Heart left ventricle (tissue), 16 donors: ENCODE results near the gene ARL14EP. TPM values are rescaled to one million over a fixed set of nuclear protein-coding genes. Genes with fewer than 3 reads are reported as not detected.

Experiments used
- ATAC-seq, 4 donors: fragments of 200-7000 bp; cut with Tn5 transposase; one replicate each; pipeline ENCODE4 v1.9.1; 2020 to 2022; ENCODE audit warnings: moderate library complexity in 4 of 4, mild to moderate bottlenecking in 3 of 4, moderate number of reproducible peaks in 1 of 4
- DNase-seq, 5 donors: peaks; one replicate each; pipeline ENCODE4 v3.0.0-alpha.2; 2020
- H3K27ac ChIP-seq, 12 donors: fragments of 200-600 bp; sonication (generic) in 4 of 12; one replicate each; pipeline versions ENCODE4 v1.5.0 to v1.8.0; 2016 to 2022; ENCODE audit warnings: mild to moderate bottlenecking in 2 of 12
- H3K27me3 ChIP-seq, 9 donors: fragments of 200-600 bp; sonication (generic) in 2 of 9; one replicate each; pipeline versions ENCODE4 v1.5.1 to v1.8.0; 2016 to 2022; ENCODE audit warnings: mild to moderate bottlenecking in 3 of 9
- H3K36me3 ChIP-seq, 9 donors: fragments of 200-600 bp; sonication (generic) in 2 of 9; one replicate each; pipeline versions ENCODE4 v1.5.0 to v1.8.0; 2018 to 2022; ENCODE audit warnings: mild to moderate bottlenecking in 2 of 9
- H3K4me1 ChIP-seq, 12 donors: fragments of 200-600 bp; sonication (generic) in 4 of 12; one replicate each; pipeline versions ENCODE4 v1.5.0 to v1.8.0; 2016 to 2022; ENCODE audit warnings: mild to moderate bottlenecking in 3 of 12
- H3K4me3 ChIP-seq, 12 donors: fragments of 200-600 bp; sonication (generic) in 4 of 12; one replicate each; pipeline versions ENCODE4 v1.5.0 to v1.8.0; 2017 to 2022; ENCODE audit warnings: mild to moderate bottlenecking in 9 of 12, moderate library complexity in 4 of 12
- H3K9me3 ChIP-seq, 12 donors: fragments of 200-600 bp; sonication (generic) in 4 of 12; one replicate each; pipeline versions ENCODE4 v1.5.0 to v1.8.0; 2016 to 2022; ENCODE audit warnings: mild to moderate bottlenecking in 1 of 12
- CTCF ChIP-seq, 12 donors: fragments of 200-600 bp; sonication (generic) in 4 of 12; IDR thresholded peaks; one replicate each; pipeline versions ENCODE4 v1.5.0 to v1.8.0; 2018 to 2022; ENCODE audit warnings: antibody characterized with exemption in 12 of 12, mild to moderate bottlenecking in 5 of 12
- POLR2A ChIP-seq, 2 donors: fragments of 450-650 bp; IDR thresholded peaks; one replicate each; pipeline ENCODE4 v1.6.1; 2017; ENCODE audit warnings: antibody characterized with exemption in 2 of 2, mild to moderate bottlenecking in 2 of 2, moderate library complexity in 2 of 2
- WGBS, 4 donors: extraction: QIAGEN DNeasy Blood & Tissue Kit in 2 of 4; methylation state at CpG; one replicate each; pipeline versions ENCODE4 v1.1.5 to v1.1.7; 2013 to 2018; 5-methylcytosine and 5-hydroxymethylcytosine counted together
- intact Hi-C, 10 donors: fragments of 100-400 bp; cut with DNase I; formaldehyde crosslinking; loops; one replicate each; pipeline versions ENCODE4 v1.11.1 to v1.14.2; 2022
- polyA plus RNA-seq, 2 donors: library from polyadenylated mRNA; stranded (reverse); fragments of 200-250 nt; gene quantifications; one replicate each; pipeline ENCODE4 v1.2.3, GENCODE V29; 2013
- total RNA-seq, 9 donors: library from RNA; depleted of rRNA in 2 of 9; stranded (reverse); fragments of >200 nt in 2 of 9; fragmentation: NEBNext Ultra II Directional in 3 of 9; extraction: Animal tissue kit (Norgen Biotek cat#: 25700) in 3 of 9; gene quantifications; one replicate each; pipeline versions ENCODE4 v1.1.0 to v1.2.4, GENCODE V29; 2016 to 2023
- donor health status: ischemic (EF 13 %, LVEDD 7.1; RV severe dilation, severe dysfunction).
- donor health status: healthy with polysubstance abuse.
- donor health status: DM: no; HTN: yes; CAD: no.
- donor health status: DM: no; HTN: no; CAD: no.
- donor health status: ischemic (EF 25% LVEDD 6.9; RV normal size, moderate dysfunction).
- donor health status: ischemic (EF 25% LVEDD 5.7; RV mildly dilated, moderate dysfunction).
- donor health status: healthy.
- donor health status: DM: yes; HTN: yes; CAD: no.
- donor health status: ischemic (EF 35%, LVEDD 5.7; RV mildly dilated, moderate dysfunction).
- donor health status: nonischemic (EF 11% LVEDD 7.7; RV severe dilation, severe dysfunction).
- donor health status: DM: yes; HTN: yes; CAD: no.
- donor health status: PGD.
- donor health status: ischemic (EF 29% LVEDD 5.4; RV normal size, mild dysfunction).
- donor health status: nonischemic (EF 23%, LVEDD 6.1; RV moderate dilation, normal function).

Gene ARL14EP
- total and polyA plus RNA-seq, 11 donors = 13.1 to 43.8 (median 30.1) TPM

DNA sequence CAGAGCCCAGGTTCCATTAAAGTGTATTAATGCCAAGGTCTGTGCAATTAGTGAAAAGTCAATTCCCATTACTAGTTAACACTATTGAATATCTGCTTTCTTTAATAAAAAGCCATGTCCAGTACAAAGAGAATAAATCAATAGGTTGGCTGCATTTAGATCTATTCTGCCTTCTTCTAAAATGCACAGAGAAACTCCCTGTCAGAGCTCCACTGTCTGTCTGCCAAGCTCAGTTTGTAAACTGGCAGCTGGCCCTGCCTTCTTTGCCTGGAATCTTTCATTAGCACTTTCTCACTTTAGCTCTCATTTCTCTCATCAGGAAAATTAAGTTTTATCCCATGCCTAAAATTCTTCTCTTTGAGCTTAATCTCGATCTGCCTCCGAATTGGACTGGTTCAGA lies 35.6 kb downstream of the ARL14EP start:
- TF ChIP-seq CTCF (IDR thresholded peaks at IDR 0.05) = no peak
- TF ChIP-seq POLR2A (IDR thresholded peaks at IDR 0.05) = no peak
- peaks cover 0 to 5% (median 0%) of the 10 kb centered on the region in 12 donors for H3K9me3 ChIP-seq
- no peaks in the 10 kb centered on the region for H3K36me3 ChIP-seq
- intact Hi-C loops = loop anchor here in 6 of 10 donors (5.0 to 10.0 kb wide), 4 partner anchors 49 to 296 kb away; partner anchors contain the start of gene MPPED2 (in 4 of the 6)
- peak overlapping the region in 1 of 12 donors; percentile 2 for H3K27ac ChIP-seq
- no peaks in the 10 kb centered on the region for H3K27me3 ChIP-seq
- no peak overlapping the region for H3K4me3 ChIP-seq
- ATAC-seq = peak; percentile 27 to 60 (median 56)
- H3K4me1 ChIP-seq = peaks cover 0 to 11% (median 0%) of the 10 kb centered on the region in 12 donors
- peak in 2 of 5 donors; percentile 19 to 33 for DNase-seq
- WGBS, 4 donors = 39 to 61% (median 58%) methylated on average over 2 of the region's 2 CpGs

DNA sequence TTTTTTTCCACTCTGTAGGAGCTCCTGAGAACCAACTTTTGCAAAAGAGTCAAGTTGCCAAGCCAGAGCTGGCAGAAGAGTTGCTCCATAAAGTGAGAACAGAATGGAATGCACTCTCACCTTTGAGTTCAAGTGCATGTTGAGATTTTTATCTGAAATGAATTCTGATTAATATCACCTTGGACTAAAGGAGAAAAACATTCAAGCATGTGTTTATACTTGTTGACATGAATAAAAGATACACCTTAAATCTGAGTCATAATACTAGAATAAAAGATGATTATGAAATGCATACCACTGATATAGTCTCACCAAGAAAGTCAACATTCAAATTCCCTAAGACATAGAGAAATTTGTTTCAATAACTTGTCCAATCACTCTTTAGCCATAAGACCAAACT lies 37.8 kb downstream of the ARL14EP start:
- TF ChIP-seq POLR2A (IDR thresholded peaks at IDR 0.05) (no peak), CTCF (IDR thresholded peaks at IDR 0.05) (no peak)
- H3K27ac ChIP-seq = no peak overlapping the region
- peaks cover 0 to 14% (median 0%) of the 10 kb centered on the region in 12 donors for H3K4me1 ChIP-seq
- no peaks in the 10 kb centered on the region for H3K9me3 ChIP-seq
- H3K27me3 ChIP-seq = no peaks in the 10 kb centered on the region
- ATAC-seq = no peak
- no peak overlapping the region for H3K4me3 ChIP-seq
- DNase-seq = no peak
- no peaks in the 10 kb centered on the region for H3K36me3 ChIP-seq
- intact Hi-C loops = no loop called here

- Histone ChIP-seq H3K4me3 (no peak overlapping the region), H3K9me3 (no peaks in the 10 kb centered on the region), H3K4me1 (peaks cover 0 to 12% (median 0%) of the 10 kb centered on the region in 12 donors), H3K36me3 (no peaks in the 10 kb centered on the region), H3K27ac (no peak overlapping the region), H3K27me3 (no peaks in the 10 kb centered on the region)
- no peak for TF ChIP-seq CTCF (IDR thresholded peaks at IDR 0.05)
- TF ChIP-seq POLR2A (IDR thresholded peaks at IDR 0.05) = no peak
- WGBS, 4 donors = 38 to 45% (median 40%) methylated on average over 7 of the region's 7 CpGs
- ATAC-seq (no peak), DNase-seq (no peak)
- intact Hi-C loops = no loop called here
These were observed 41.4 kb downstream of the ARL14EP start for GRCh38 chr11:30364139-30364836.

GRCh38 chr11:30364837-30365482 lies 42.1 kb downstream of the ARL14EP start:
- Histone ChIP-seq H3K9me3 (no peaks in the 10 kb centered on the region), H3K4me1 (peaks cover 0 to 12% (median 0%) of the 10 kb centered on the region in 12 donors), H3K27me3 (no peaks in the 10 kb centered on the region), H3K4me3 (no peak overlapping the region), H3K36me3 (no peaks in the 10 kb centered on the region), H3K27ac (no peak overlapping the region)
- WGBS, 4 donors = 69 to 78% (median 74%) methylated on average over 9 of the region's 9 CpGs
- ATAC-seq = peak in 1 of 4 donors; percentile 26
- intact Hi-C loops = no loop called here
- no peak for TF ChIP-seq CTCF (IDR thresholded peaks at IDR 0.05)
- TF ChIP-seq POLR2A (IDR thresholded peaks at IDR 0.05) = no peak
- DNase-seq = no peak
